ENCODE results near the gene ABCA4.

DNA sequence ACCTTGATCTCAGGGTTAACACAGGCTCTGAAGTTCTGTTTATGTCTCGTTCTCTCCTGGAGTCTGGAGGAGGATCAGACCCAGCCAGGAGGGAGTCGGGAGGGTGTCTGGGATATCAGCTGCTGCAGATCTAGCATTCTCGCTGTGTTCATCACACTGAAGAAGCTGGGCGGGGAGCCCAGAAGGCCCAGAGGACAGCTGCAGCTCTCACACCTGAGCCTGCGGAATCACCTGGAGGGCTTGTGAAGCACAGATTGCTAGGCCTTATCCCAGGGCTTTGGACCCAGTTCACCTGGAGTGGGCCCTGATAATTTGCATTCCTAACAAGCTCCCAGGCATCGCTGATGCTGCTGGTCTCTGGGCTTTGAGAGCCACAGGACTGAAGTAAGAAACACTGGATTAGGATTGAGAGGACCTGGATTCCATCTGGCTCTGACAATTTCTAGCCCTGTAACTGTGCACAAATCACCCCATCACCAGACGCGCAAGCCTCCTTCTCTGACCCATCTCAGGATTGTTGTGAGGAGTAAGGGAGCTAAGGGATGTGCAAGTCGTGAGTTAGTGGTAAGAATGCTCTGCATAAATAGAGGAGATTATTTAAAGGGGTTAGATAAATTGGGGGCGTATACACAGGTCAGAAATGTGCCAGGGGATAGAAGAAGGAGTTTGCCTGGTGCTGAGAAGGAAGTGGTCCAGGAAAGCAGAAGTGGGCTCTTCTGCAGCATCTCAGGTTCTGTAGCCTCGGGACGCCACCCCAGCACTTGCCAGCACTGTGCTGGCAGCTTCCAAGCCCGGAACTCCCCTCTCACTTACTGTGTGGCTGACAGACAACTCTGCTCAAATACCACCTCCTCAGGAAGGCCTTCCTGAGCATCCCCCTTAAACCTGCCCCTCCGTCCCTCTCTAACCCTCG lies 19.1 kb downstream of the ABCA4 start:
- TF ChIP-seq, protein P1, sequence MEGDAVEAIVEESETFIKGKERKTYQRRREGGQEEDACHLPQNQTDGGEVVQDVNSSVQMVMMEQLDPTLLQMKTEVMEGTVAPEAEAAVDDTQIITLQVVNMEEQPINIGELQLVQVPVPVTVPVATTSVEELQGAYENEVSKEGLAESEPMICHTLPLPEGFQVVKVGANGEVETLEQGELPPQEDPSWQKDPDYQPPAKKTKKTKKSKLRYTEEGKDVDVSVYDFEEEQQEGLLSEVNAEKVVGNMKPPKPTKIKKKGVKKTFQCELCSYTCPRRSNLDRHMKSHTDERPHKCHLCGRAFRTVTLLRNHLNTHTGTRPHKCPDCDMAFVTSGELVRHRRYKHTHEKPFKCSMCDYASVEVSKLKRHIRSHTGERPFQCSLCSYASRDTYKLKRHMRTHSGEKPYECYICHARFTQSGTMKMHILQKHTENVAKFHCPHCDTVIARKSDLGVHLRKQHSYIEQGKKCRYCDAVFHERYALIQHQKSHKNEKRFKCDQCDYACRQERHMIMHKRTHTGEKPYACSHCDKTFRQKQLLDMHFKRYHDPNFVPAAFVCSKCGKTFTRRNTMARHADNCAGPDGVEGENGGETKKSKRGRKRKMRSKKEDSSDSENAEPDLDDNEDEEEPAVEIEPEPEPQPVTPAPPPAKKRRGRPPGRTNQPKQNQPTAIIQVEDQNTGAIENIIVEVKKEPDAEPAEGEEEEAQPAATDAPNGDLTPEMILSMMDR (IDR thresholded peaks at IDR 0.05; ENCODE audit: poor library complexity), result no peak
- no peak for TF ChIP-seq EZH2 (IDR thresholded peaks at IDR 0.05; ENCODE audit: borderline replicate concordance)
